ENCODE data around the gene RBCK1.
A peak's percentile ranks its signal among the peaks of the same experiment; 100 is the strongest.

The RBCK1 gene

GRCh38 chr20:407953-408842 lies at the start of gene RBCK1:
Gene RBCK1, plus strand, starts transcription at chr20:408299. Its CDS starts 459 bp downstream, at chr20:408758.
- H3K79me2 ChIP-seq (ENCODE audit: insufficient read depth, low read length) = peaks cover 13% of the 10 kb centered on the region; the same call in 1 of the 2 replicates

GRCh38 chr20:358891-359555 lies 49.1 kb upstream of the RBCK1 start:
- no peak overlapping the region for H3K4me3 ChIP-seq (ENCODE audit: low read depth, low read length, poor library complexity, severe bottlenecking)
- no peaks in the 10 kb centered on the region for H3K9me3 ChIP-seq (ENCODE audit: low read length)
- no peak overlapping the region for H3K9ac ChIP-seq (ENCODE audit: low read length)
- H3K4me2 ChIP-seq (ENCODE audit: low read length) = no peak overlapping the region
- H3K27ac ChIP-seq (ENCODE audit: low read depth, low read length, poor library complexity, severe bottlenecking) = no peak overlapping the region
- no peaks in the 10 kb centered on the region for H3K36me3 ChIP-seq (ENCODE audit: insufficient read depth, low read length)
- TF ChIP-seq CTCF (IDR thresholded peaks at IDR 0.05; ENCODE audit: low read length) (no peak), EZH2 (IDR thresholded peaks at IDR 0.05; ENCODE audit: borderline replicate concordance, low read length) (no peak)
- H2AFZ ChIP-seq (ENCODE audit: low read length) = no peak overlapping the region
- peaks cover 5% of the 10 kb centered on the region; the same call in 1 of the 2 replicates for H3K27me3 ChIP-seq (ENCODE audit: insufficient read depth, low read length)
- H3K9me2 ChIP-seq (ENCODE audit: low read depth, low read length) = no peaks in the 10 kb centered on the region
- peaks cover 2% of the 10 kb centered on the region; the same call in 1 of the 2 replicates for H3F3A ChIP-seq (ENCODE audit: insufficient read depth, low read length)
- H4K20me1 ChIP-seq (ENCODE audit: insufficient read depth, low read length) = no peaks in the 10 kb centered on the region
- peaks cover 23% of the 10 kb centered on the region for H3K4me1 ChIP-seq (ENCODE audit: insufficient read depth, low read length, severe bottlenecking)
- no peaks in the 10 kb centered on the region for H3K79me2 ChIP-seq (ENCODE audit: insufficient read depth, low read length)

More at GRCh38 chr20:407953-408842, at the start of gene RBCK1:
- H3F3A ChIP-seq (ENCODE audit: insufficient read depth, low read length) = no peaks in the 10 kb centered on the region
- peaks cover 36% of the 10 kb centered on the region for H3K36me3 ChIP-seq (ENCODE audit: insufficient read depth, low read length)
- H3K4me3 ChIP-seq (ENCODE audit: low read depth, low read length, poor library complexity, severe bottlenecking) = peak within 1 kb of the TSS; percentile 97
- H2AFZ ChIP-seq (ENCODE audit: low read length) = no peak within 1 kb of the TSS
- TF ChIP-seq EZH2 (IDR thresholded peaks at IDR 0.05; ENCODE audit: borderline replicate concordance, low read length) = no peak
- no peak for TF ChIP-seq CTCF (IDR thresholded peaks at IDR 0.05; ENCODE audit: low read length)
- peak within 1 kb of the TSS; percentile 94 for H3K9ac ChIP-seq (ENCODE audit: low read length)
- H3K4me2 ChIP-seq (ENCODE audit: low read length) = peak within 1 kb of the TSS; percentile 96
- peaks cover 5% of the 10 kb centered on the region; the same call in 1 of the 2 replicates for H3K9me3 ChIP-seq (ENCODE audit: low read length)
- H3K27me3 ChIP-seq (ENCODE audit: insufficient read depth, low read length) = no peaks in the 10 kb centered on the region
- peak within 1 kb of the TSS; percentile 57 for H3K27ac ChIP-seq (ENCODE audit: low read depth, low read length, poor library complexity, severe bottlenecking)
- no peaks in the 10 kb centered on the region for H4K20me1 ChIP-seq (ENCODE audit: insufficient read depth, low read length)
- no peaks in the 10 kb centered on the region for H3K9me2 ChIP-seq (ENCODE audit: low read depth, low read length)
- peaks cover 27% of the 10 kb centered on the region for H3K4me1 ChIP-seq (ENCODE audit: insufficient read depth, low read length, severe bottlenecking)

- peaks cover 23% of the 10 kb centered on the region for H3K4me1 ChIP-seq (ENCODE audit: insufficient read depth, low read length, severe bottlenecking)
- peak overlapping the region; percentile 38; the same call in 1 of the 2 replicates for H3K4me2 ChIP-seq (ENCODE audit: low read length)
Measured at GRCh38 chr20:361561-361960, 46.5 kb upstream of the RBCK1 start.

More at GRCh38 chr20:361561-361960, 46.5 kb upstream of the RBCK1 start:
- H4K20me1 ChIP-seq (ENCODE audit: insufficient read depth, low read length) = no peaks in the 10 kb centered on the region
- no peak overlapping the region for H3K27ac ChIP-seq (ENCODE audit: low read depth, low read length, poor library complexity, severe bottlenecking)
- no peaks in the 10 kb centered on the region for H3K36me3 ChIP-seq (ENCODE audit: insufficient read depth, low read length)
- H3K9me3 ChIP-seq (ENCODE audit: low read length) = no peaks in the 10 kb centered on the region
- H3K27me3 ChIP-seq (ENCODE audit: insufficient read depth, low read length) = peaks cover 5% of the 10 kb centered on the region; the same call in 1 of the 2 replicates
- H3F3A ChIP-seq (ENCODE audit: insufficient read depth, low read length) = peaks cover 2% of the 10 kb centered on the region; the same call in 1 of the 2 replicates
- H3K9me2 ChIP-seq (ENCODE audit: low read depth, low read length) = no peaks in the 10 kb centered on the region
- no peaks in the 10 kb centered on the region for H3K79me2 ChIP-seq (ENCODE audit: insufficient read depth, low read length)
- H3K9ac ChIP-seq (ENCODE audit: low read length) = no peak overlapping the region
- H3K4me3 ChIP-seq (ENCODE audit: low read depth, low read length, poor library complexity, severe bottlenecking) = no peak overlapping the region
- TF ChIP-seq EZH2 (IDR thresholded peaks at IDR 0.05; ENCODE audit: borderline replicate concordance, low read length) (no peak), CTCF (IDR thresholded peaks at IDR 0.05; ENCODE audit: low read length) (no peak)
- H2AFZ ChIP-seq (ENCODE audit: low read length) = no peak overlapping the region
